GM19025 (cell line): ENCODE results near the gene KIT.
"Not testable (repeated sequence)": the region's sequence is repeated elsewhere in the genome, so short reads cannot be mapped to it uniquely, and the experiment has no call there.

ENCODE experiments used
- ATAC-seq: cut with Tn5 transposase; IDR thresholded peaks from one replicate; pipeline ENCODE4 v1.9.1; 2021; ENCODE audit warnings: mild to moderate bottlenecking, low read depth, moderate library complexity; ENCODE audit not compliant: unreplicated experiment

The KIT gene

GRCh38 chr4:54657551-54658251 is at the start of gene KIT:
KIT (plus strand) TSS chr4:54657957; CDS start chr4:54658015, 58 bp downstream.
- ATAC-seq: no peak

GRCh38 chr4:54609310-54609709 is 48.4 kb upstream of the KIT start:
- no peak for ATAC-seq

DNA sequence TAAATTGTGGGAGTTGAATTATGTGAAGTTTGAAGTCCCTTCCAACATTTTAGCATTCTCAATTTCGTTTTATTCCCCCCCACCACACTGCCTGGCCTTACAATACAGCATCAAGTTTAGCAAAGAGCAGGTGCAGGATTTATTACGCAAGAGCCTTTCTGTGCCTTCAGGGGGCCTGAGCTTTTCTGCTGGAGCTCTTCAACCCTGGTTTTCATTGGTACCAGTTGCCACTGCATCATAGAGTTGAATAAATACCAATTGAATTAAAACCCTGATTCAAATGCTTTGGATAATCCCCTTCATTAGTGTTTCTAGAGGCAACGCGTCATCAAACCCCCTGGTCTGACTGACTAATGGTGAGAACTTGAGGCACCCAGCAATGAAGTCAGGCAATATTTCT is 43.6 kb upstream of the KIT start:
- ATAC-seq: no peak

DNA sequence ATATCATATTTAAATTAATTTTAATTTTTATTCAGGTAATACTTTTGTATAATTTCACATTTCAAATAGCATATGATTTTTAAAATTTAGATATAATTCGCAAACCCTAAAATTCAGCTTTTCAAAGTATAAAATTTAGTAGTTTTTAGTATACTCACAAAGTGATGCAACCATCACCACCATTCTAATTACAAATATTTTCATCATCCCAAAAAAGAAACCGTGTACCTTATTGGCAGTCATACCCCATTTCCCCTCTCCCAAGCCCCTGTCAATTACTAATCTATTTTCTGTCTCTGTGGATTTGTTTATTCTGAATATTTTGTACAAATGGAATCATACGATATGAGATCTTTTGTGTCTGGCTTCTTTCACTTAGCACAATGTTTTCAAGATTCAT is 37.0 kb upstream of the KIT start:
- ATAC-seq: no peak

DNA sequence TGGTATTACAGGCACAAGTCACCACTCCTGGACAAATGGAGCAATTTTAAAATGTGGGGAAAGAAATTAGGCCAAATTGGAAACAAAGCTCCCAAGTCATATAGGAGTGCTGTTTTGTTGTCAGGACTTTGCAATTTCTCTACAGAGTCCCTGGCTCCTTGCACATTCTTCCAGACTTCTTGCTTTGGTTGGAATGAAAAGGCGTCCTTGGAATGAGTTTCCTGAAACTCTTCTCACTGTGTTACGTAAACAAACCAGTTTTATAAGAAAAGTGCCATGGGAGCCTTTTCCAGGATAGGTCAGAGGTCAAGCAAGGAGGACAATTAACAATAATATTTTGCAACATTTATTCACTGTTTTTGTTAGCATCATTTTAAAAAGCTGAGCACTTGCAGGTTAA is 32.4 kb upstream of the KIT start:
- no peak for ATAC-seq

- ATAC-seq: no peak
Observed at GRCh38 chr4:54626113-54626512, 31.6 kb upstream of the KIT start.

DNA sequence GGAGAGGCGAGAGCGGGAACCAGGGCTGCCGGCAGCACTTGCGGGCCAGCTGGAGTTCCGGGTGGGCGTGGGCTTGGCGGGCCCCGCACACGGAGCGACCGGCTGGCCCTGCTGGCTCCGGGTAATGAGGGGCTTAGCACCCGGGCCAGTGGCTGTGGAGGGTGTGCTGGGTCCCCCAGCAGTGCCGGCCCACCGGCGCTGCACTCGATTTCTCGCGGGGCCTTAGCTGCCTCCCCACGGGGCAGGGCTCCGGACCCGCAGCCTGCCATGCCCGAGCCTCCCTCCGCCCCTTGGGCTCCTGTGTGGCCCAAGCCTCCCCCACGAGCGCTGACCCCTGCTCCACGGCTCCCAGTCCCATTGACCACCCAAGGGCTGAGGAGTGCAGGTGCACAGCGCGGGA is 25.2 kb upstream of the KIT start:
- ATAC-seq: no peak

DNA sequence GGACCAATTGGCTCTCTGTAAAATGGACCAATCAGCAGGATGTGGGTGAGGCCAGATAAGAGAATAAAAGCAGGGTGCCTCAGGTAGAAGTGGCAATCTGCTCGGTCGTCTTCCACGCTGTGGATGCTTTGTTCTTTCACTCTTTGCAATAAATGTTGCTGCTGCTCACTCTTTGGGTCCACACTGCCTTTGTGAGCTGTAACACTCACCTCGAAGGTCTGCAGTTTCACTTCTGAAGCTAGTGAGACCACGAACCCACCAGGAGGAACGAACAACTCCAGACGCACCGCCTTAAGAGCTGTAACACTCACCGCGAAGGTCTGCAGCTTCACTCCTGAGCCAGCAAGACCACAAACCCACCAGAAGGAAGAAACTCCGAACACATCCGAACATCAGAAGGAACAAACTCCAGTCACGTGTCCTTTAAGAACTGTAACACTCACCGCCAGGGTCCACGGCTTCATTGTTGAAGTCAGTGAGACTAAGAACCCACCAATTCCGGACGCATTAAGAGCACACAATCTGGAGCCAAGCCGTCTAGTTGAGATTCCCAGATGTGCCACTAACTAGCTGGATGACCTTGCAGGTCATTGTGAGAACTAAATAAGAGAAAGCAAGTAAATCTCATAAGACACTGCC is 24.5 kb upstream of the KIT start:
- not testable (repeated sequence) for ATAC-seq

- ATAC-seq: no peak
Observed at GRCh38 chr4:54635318-54635717, 22.4 kb upstream of the KIT start.

DNA sequence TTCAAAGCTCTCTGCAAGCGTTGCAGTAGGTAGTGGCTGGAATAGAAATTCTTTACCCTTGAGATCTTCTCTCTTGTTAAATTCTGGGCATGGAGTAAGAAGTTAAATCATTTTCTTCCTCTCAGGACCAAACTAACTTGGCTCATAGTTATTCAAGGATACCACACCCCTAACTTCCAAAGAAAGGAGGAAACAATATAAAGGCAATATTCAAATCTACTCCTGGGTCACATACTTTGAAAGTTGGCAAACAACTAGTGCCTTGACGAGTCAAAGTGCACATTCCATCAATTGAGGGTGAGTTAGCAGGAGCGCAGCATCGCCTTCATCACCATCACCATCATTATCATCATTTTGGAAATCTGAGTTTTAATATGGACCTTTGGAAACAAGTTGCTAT is 20.4 kb upstream of the KIT start:
- ATAC-seq: no peak

DNA sequence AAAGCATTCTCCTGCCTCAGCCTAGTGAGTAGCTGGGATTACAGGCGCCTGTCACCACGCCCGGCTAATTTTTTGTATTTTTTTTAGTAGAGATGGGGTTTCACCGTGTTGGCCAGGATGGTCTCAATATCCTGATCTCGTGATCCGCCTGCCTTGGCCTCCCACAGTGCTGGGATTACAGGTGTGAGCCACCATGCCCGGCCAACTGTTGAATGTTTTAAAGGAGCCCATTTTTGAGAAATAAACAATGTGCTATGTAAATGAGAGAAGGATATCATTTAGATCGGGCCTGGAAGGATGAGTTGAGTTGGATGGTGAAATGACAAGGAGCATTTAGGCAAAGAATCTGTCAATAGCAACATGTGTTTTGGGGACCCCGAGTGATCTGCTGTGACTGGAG is 16.7 kb upstream of the KIT start:
- ATAC-seq: not testable (repeated sequence)

- no peak for ATAC-seq
Observed at GRCh38 chr4:54643172-54643571, 14.6 kb upstream of the KIT start.

DNA sequence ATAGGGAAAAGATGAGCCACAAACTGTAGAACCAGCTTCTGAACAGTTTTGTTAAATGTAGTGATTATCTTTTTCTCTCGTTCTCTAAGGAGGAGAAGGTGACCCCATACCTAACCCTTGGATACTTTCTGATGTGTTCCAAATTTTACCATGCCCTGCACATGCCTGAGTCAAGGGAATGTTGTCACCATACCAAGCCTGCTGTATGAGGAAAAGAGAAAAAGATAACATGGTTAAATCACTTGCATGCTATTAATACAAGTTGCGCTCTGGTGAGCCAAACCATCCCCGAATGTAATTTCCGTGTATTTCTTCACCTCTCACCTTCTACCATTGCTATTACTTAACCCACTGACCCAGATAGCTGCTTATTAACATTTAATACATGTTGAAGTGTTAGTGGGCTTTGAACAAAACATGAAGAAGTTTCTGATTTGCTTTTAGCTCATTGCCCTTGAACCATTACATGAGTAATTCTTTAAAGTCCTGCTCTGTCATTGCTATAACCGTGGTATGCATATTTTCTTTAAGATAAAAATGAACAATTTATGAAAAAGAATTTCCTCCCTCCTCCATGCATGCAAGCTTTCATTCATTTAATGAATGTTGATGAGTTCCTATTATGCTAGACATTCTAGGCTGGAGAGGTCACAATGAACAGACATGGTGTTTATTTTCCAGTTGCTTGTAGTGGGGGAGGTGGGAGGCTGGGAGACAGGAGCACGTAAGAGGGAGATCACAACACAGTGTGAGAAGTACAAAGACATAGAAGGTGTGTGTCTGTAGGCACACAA is 13.6 kb upstream of the KIT start:
- no peak for ATAC-seq

- ATAC-seq: no peak
Observed at GRCh38 chr4:54645830-54646229, 11.9 kb upstream of the KIT start.

DNA sequence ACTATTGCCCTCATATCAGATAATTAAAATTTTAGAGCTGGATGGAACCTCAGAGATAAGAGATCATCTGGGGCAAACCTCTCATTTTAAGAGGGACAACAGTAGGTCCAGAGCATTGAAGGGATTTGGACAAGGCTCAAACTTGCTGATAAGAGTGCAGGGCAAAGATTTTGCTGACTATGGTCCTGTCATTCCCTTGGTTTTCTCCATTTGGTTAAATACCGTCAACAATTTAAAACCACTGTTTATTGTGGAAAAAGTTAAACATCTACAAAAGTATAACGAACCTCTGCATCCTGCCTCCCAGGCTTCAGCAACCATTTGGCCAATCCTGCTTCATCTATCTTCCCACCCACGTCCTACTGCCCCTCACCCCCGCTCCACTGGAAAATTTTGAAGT is 10.7 kb upstream of the KIT start:
- ATAC-seq: no peak

DNA sequence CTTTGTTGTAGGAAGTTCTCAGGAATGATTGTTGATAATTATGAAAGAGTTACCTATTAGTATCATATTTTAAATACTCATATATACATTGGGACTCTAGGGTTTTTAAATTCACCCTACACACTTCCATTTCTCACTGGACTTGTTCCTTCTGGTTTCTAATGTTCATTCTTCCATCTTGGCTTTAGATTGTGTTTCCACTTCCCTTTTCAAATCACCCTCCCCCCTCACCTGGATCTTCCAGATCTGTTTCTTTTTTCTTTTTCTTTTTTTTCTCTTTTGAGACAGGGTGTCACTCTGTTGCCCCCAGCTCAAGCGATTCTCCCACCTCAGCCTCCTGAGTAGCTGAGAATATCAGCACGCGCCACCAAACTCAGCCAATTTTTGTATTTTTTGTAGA is 6.7 kb upstream of the KIT start:
- no peak for ATAC-seq

DNA sequence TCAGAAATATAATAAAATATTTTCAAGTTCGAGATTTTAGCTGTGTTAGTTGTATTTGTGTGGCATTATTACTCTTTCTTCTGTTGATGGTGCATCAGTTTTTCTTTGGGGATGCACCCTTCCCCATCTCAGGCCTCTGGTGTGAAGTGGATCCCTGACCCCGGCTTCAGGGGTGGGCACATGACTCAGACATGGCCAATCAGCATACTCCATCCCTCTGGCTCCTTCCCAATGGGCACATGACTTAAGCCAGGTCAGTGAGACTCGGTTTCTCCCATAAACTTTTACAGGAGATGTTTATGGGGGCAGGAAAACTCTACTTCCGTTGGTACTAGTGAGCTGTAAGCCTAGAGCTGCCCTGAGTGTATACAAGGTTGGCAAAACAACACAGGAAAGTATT is 3.0 kb upstream of the KIT start:
- ATAC-seq: no peak

GRCh38 chr4:54657185-54657550 is 589 bp upstream of the KIT start:
- ATAC-seq: no peak

DNA sequence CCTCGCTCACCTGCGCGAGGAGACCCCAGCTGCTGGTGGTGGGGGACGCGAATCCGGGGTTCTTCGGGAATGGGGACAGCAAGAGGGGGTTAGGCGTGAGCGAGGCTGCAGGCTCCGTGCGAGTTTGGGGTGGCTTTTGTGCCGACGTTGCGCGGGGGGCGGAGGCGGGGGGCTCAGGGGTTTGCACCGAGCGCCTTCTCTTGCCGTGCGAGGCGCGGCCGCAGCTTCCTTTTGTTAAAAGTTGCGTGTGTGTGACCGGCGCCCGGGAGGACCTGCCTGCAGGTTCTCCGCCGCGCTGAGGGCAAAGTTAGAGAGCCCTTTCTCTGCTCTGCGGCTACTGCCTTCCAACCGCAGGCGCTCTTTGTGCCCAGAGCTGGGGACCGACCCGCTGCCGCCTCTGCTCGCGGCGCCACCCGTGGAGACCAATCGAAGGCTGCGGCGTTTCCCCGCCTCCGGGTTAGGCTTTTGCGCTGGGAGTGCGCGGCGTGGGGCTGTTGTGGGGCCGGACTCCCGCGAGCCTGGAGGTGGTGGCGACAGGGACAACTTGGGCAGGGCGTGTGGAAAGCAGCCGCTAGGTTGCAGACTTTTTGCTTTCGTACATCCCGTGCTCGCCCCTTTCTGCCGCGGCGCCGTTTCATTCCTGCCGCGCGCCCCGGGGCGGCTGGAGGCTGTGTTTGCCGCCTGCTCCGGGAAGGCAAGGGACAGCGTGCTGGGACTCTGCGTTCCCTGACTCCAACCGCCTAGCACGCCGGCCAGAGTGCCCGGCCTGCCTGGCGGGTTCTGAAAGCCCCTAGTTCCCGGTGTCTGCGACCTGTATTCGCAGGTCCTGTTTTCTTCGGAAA is 716 bp downstream of the KIT start:
- ATAC-seq: no peak

DNA sequence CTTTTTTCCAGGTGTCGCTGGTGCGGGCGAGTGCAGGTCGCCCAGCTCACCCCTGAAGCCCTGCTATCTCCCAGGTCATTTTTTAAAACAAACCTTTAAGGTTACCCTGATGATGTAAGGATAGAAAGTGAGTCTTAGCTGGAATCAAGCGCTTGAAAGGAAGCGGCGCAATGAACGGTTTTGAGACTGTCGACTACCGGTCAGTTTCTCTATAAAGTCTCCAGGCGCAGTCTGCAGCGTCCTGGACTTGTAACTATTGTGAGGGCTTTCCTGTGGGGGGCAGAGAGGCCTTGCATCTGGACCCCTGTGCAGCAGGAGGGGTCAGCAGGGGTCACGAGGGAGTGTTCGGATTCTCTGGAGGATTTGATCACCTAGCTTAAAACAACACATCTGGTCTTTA is 1.6 kb downstream of the KIT start:
- ATAC-seq: no peak
